Measurements from ENCODE around the gene KIAA1217.

Gene KIAA1217

DNA sequence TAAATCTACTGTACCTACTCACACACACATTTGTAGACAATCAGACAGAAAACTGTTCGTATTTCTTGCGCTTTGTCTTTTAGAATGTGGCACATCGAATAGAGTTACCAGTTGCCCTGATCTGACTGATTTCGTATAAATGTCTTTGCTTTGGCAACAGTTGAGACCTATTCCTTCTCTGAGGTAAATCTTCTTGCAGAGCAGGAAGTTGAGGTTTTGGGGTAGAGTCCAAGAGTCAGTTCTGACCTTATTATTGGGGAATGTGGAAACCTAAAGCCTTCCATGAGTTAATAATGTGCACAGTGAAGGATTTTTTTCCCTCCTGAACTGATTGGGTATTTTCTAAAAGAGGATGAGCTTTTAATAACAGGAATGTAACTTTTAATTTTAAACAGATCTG, 135.3 kb downstream of the KIAA1217 start:
- TF ChIP-seq CTCF (IDR thresholded peaks at IDR 0.05; ENCODE audit: low read depth, low read length) (no peak), EZH2phosphoT487 (IDR thresholded peaks at IDR 0.05; ENCODE audit: low read depth) (no peak)
- H3K79me2 ChIP-seq (ENCODE audit: low read length): no peaks in the 10 kb centered on the region
- H3K4me2 ChIP-seq (ENCODE audit: low read length): no peak overlapping the region
- no peak overlapping the region for H2AFZ ChIP-seq (ENCODE audit: low read depth, low read length)
- no peak overlapping the region for H3K9ac ChIP-seq (ENCODE audit: low read length)
- no peaks in the 10 kb centered on the region for H3K36me3 ChIP-seq (replicated peaks; ENCODE audit: low read depth, low read length)
- H3K27ac ChIP-seq (ENCODE audit: low read length): no peak overlapping the region
- H3K9me3 ChIP-seq (ENCODE audit: insufficient read depth, low read length): no peaks in the 10 kb centered on the region
- no peaks in the 10 kb centered on the region for H3K4me1 ChIP-seq (ENCODE audit: low read length)
- H3K4me3 ChIP-seq (ENCODE audit: low read length): no peak overlapping the region
- H3K27me3 ChIP-seq (ENCODE audit: low read depth, low read length): no peaks in the 10 kb centered on the region
- no peaks in the 10 kb centered on the region for H4K20me1 ChIP-seq (ENCODE audit: insufficient read depth, low read length)

- Histone ChIP-seq H3K9ac (ENCODE audit: low read length) (no peak overlapping the region), H3K4me2 (ENCODE audit: low read length) (no peak overlapping the region), H3K36me3 (replicated peaks; ENCODE audit: low read depth, low read length) (no peaks in the 10 kb centered on the region), H3K4me3 (ENCODE audit: low read length) (no peak overlapping the region), H3K79me2 (ENCODE audit: low read length) (no peaks in the 10 kb centered on the region), H3K27me3 (ENCODE audit: low read depth, low read length) (no peaks in the 10 kb centered on the region), H2AFZ (ENCODE audit: low read depth, low read length) (no peak overlapping the region), H3K4me1 (ENCODE audit: low read length) (no peaks in the 10 kb centered on the region), H3K9me3 (ENCODE audit: insufficient read depth, low read length) (no peaks in the 10 kb centered on the region), H3K27ac (ENCODE audit: low read length) (no peak overlapping the region), H4K20me1 (ENCODE audit: insufficient read depth, low read length) (no peaks in the 10 kb centered on the region)
- TF ChIP-seq EZH2phosphoT487 (IDR thresholded peaks at IDR 0.05; ENCODE audit: low read depth): no peak
- no peak for TF ChIP-seq CTCF (IDR thresholded peaks at IDR 0.05; ENCODE audit: low read depth, low read length)
These were observed 135.9 kb downstream of the KIAA1217 start for GRCh38 chr10:24344695-24345463.

- Histone ChIP-seq H3K27me3 (ENCODE audit: low read depth, low read length) (no peaks in the 10 kb centered on the region), H3K79me2 (ENCODE audit: low read length) (no peaks in the 10 kb centered on the region), H4K20me1 (ENCODE audit: insufficient read depth, low read length) (no peaks in the 10 kb centered on the region), H3K9me3 (ENCODE audit: insufficient read depth, low read length) (no peaks in the 10 kb centered on the region), H3K4me2 (ENCODE audit: low read length) (no peak overlapping the region), H3K9ac (ENCODE audit: low read length) (no peak overlapping the region), H3K4me3 (ENCODE audit: low read length) (no peak overlapping the region), H3K27ac (ENCODE audit: low read length) (no peak overlapping the region), H2AFZ (ENCODE audit: low read depth, low read length) (no peak overlapping the region), H3K36me3 (replicated peaks; ENCODE audit: low read depth, low read length) (no peaks in the 10 kb centered on the region), H3K4me1 (ENCODE audit: low read length) (no peaks in the 10 kb centered on the region)
- TF ChIP-seq CTCF (IDR thresholded peaks at IDR 0.05; ENCODE audit: low read depth, low read length) (no peak), EZH2phosphoT487 (IDR thresholded peaks at IDR 0.05; ENCODE audit: low read depth) (no peak)
These were observed 138.1 kb downstream of the KIAA1217 start for GRCh38 chr10:24346877-24347519.

- Histone ChIP-seq H3K4me1 (ENCODE audit: low read length) (no peaks in the 10 kb centered on the region), H3K9ac (ENCODE audit: low read length) (no peak overlapping the region), H3K4me3 (ENCODE audit: low read length) (no peak overlapping the region), H4K20me1 (ENCODE audit: insufficient read depth, low read length) (no peaks in the 10 kb centered on the region), H3K79me2 (ENCODE audit: low read length) (no peaks in the 10 kb centered on the region), H3K9me3 (ENCODE audit: insufficient read depth, low read length) (no peaks in the 10 kb centered on the region), H3K4me2 (ENCODE audit: low read length) (no peak overlapping the region), H3K27me3 (ENCODE audit: low read depth, low read length) (no peaks in the 10 kb centered on the region), H2AFZ (ENCODE audit: low read depth, low read length) (no peak overlapping the region), H3K27ac (ENCODE audit: low read length) (no peak overlapping the region), H3K36me3 (replicated peaks; ENCODE audit: low read depth, low read length) (no peaks in the 10 kb centered on the region)
- TF ChIP-seq EZH2phosphoT487 (IDR thresholded peaks at IDR 0.05; ENCODE audit: low read depth): no peak
- TF ChIP-seq CTCF (IDR thresholded peaks at IDR 0.05; ENCODE audit: low read depth, low read length): no peak
These were observed 140.6 kb downstream of the KIAA1217 start for GRCh38 chr10:24349379-24350001.
